ENCODE data around the gene METTL8. TPM values are rescaled to one million over a fixed set of nuclear protein-coding genes. Genes with fewer than 3 reads are reported as not detected.

Gene METTL8
- total RNA-seq, 4 donors from 2014 or later, result 28.6 to 44.0 (median 37.3) TPM

DNA sequence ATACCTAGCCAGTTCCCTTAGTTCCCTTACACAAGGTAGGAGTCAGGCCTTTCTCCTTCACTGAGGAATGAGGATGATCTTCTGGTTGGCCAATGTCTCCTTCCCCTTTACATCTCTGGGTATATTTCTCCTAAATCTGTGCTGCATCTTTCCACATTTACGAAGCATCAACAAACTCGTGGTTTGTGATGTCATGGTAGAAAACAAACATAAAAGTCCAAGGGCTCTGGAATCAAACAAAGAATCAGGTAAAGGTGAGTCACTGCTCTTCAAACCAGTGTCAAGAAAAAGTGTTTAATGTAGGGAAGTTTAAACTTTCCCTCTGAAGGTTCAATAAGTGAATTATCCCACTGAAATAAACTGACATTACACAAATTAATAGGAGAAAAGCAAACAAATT is 122.9 kb downstream of the METTL8 start:
- Histone ChIP-seq H3K4me1 (peaks cover 0 to 7% (median 1%) of the 10 kb centered on the region in 3 donors), H3K27ac (no peak overlapping the region), H3K9me3 (peaks cover 0 to 15% (median 0%) of the 10 kb centered on the region in 3 donors), H3K4me3 (no peak overlapping the region), H3K36me3 (no peaks in the 10 kb centered on the region), H3K27me3 (no peaks in the 10 kb centered on the region)
- TF ChIP-seq, protein P1, sequence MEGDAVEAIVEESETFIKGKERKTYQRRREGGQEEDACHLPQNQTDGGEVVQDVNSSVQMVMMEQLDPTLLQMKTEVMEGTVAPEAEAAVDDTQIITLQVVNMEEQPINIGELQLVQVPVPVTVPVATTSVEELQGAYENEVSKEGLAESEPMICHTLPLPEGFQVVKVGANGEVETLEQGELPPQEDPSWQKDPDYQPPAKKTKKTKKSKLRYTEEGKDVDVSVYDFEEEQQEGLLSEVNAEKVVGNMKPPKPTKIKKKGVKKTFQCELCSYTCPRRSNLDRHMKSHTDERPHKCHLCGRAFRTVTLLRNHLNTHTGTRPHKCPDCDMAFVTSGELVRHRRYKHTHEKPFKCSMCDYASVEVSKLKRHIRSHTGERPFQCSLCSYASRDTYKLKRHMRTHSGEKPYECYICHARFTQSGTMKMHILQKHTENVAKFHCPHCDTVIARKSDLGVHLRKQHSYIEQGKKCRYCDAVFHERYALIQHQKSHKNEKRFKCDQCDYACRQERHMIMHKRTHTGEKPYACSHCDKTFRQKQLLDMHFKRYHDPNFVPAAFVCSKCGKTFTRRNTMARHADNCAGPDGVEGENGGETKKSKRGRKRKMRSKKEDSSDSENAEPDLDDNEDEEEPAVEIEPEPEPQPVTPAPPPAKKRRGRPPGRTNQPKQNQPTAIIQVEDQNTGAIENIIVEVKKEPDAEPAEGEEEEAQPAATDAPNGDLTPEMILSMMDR (IDR thresholded peaks at IDR 0.05), result no peak
- TF ChIP-seq EP300 (IDR thresholded peaks at IDR 0.05), result no peak
- no peak for TF ChIP-seq POLR2A (IDR thresholded peaks at IDR 0.05)
- no peak for TF ChIP-seq POLR2AphosphoS5 (IDR thresholded peaks at IDR 0.05)
- no peak for ATAC-seq
- 60 to 94% methylated on average over 1 to 2 of the region's 2 CpGs for WGBS, 2 donors (ENCODE audit: low coverage in 1 of 2)

DNA sequence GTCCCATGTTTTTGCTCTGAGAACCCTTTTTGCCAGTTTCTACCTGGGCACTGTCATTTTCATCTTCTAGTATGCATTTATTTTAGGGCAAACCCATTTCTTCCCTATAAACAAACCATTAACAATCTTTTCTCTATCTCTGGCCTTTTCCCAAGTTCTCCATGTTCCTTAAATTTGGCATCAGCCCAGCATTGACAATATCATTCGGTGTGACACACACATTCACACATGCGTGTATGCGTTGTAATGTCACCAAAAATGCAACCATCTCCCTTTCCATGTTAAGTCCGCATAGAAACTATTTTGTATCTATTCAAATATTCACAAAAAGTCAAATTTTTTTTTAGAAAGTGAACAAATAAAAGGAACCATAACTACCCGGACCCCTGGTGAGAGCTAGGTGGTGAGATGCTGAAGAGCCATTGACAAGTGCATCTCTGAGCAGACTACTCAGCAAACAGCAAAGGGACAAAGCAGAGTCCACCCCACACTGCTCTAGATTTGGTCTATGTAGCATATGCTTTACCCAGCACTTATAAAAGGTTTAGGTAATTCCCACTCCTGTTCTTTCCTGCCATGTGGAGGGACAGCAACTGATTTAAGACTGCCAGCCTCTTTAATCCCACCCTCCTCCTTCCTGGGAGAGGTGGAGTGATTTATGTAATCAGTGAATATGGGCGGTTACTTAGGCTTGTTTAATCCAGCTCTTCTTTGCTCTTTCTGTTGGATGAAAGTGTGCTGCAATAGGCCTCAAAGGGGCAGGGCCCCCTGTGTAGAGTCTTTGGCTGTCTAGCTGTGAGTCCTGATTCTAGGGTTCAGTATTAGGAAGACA is 124.1 kb downstream of the METTL8 start:
- H3K9me3 ChIP-seq, result peaks cover 0 to 15% (median 0%) of the 10 kb centered on the region in 3 donors
- H3K4me3 ChIP-seq, result no peak overlapping the region
- ATAC-seq, result no peak
- H3K36me3 ChIP-seq, result no peaks in the 10 kb centered on the region
- TF ChIP-seq POLR2A (IDR thresholded peaks at IDR 0.05) (no peak), EP300 (IDR thresholded peaks at IDR 0.05) (no peak), POLR2AphosphoS5 (IDR thresholded peaks at IDR 0.05) (no peak)
- TF ChIP-seq, protein P1 (IDR thresholded peaks at IDR 0.05), result no peak
- no peaks in the 10 kb centered on the region for H3K27me3 ChIP-seq
- no peaks in the 10 kb centered on the region for H3K4me1 ChIP-seq
- 69 to 77% methylated on average over 4 to 6 of the region's 6 CpGs for WGBS, 2 donors (ENCODE audit: low coverage in 1 of 2)
- H3K27ac ChIP-seq, result no peak overlapping the region

DNA sequence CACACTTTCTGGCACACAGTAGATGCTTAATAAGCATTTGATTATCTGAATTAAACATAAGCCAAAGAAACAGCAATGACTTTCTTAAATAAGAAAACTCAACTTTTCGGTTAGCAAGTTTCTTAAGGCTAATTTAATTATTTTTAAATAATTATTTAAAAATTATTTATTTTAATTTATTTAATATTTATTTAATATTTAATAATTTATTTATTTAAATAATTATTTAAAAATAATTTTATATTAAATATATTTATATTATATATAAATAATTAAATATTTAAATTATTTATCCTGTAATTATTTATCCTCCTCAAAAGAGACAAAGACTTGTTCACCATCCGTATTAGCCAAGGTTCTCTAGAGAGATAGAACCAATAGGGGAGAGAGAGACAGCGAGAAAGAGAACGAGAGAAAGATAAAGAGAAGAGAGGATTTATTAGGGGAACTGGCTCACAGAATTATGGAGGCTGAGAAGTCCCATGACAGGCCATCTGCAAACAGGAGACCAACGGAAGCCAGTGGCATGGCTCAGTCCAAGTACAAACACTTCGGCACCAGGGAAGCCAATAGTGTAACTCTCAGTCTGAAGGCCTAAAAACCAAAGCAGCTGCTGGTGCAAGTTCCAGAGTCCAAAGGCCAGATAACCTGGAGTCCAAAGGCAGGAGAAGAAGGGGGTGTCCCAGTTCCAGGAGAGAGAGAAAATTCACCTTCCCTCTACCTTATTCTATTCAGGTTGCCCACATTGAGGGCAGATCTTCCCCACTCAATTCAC is 125.3 kb downstream of the METTL8 start:
- 92 to 94% methylated on average over 5 to 6 of the region's 6 CpGs for WGBS, 2 donors (ENCODE audit: low coverage in 1 of 2)
- no peak for ATAC-seq
- no peak overlapping the region for H3K4me3 ChIP-seq
- no peaks in the 10 kb centered on the region for H3K4me1 ChIP-seq
- no peak overlapping the region for H3K27ac ChIP-seq
- peaks cover 0 to 15% (median 0%) of the 10 kb centered on the region in 3 donors for H3K9me3 ChIP-seq
- TF ChIP-seq, protein P1 (IDR thresholded peaks at IDR 0.05), result no peak
- TF ChIP-seq POLR2AphosphoS5 (IDR thresholded peaks at IDR 0.05), result no peak
- TF ChIP-seq POLR2A (IDR thresholded peaks at IDR 0.05), result no peak
- TF ChIP-seq EP300 (IDR thresholded peaks at IDR 0.05), result no peak
- no peaks in the 10 kb centered on the region for H3K27me3 ChIP-seq
- no peaks in the 10 kb centered on the region for H3K36me3 ChIP-seq

DNA sequence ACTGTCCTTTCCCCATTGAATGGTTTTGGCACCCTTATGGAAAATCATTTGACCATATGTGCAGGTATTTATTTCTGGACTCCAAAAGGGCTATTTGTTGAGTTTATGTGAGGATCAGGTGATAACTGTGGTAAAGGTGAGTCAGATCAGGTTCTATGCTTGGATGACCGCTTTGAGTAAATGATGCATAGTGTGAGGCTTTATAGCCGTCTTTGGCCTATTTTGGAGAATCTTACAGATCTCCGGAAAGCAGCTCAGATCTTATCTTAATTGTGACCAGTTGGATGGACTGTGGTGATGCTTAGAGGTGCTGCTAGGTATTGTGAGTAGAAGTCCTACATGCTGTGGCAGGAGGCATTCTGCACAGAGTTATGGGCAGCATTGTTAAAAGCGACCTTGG is 126.2 kb downstream of the METTL8 start:
- Histone ChIP-seq H3K27ac (no peak overlapping the region), H3K27me3 (no peaks in the 10 kb centered on the region), H3K4me1 (no peaks in the 10 kb centered on the region), H3K4me3 (no peak overlapping the region), H3K9me3 (peaks cover 0 to 15% (median 0%) of the 10 kb centered on the region in 3 donors), H3K36me3 (no peaks in the 10 kb centered on the region)
- TF ChIP-seq POLR2AphosphoS5 (IDR thresholded peaks at IDR 0.05), result no peak
- TF ChIP-seq POLR2A (IDR thresholded peaks at IDR 0.05), result no peak
- WGBS, 2 donors (ENCODE audit: low coverage in 1 of 2), result 93 to 100% methylated on average over 3 to 4 of the region's 4 CpGs
- no peak for ATAC-seq

DNA sequence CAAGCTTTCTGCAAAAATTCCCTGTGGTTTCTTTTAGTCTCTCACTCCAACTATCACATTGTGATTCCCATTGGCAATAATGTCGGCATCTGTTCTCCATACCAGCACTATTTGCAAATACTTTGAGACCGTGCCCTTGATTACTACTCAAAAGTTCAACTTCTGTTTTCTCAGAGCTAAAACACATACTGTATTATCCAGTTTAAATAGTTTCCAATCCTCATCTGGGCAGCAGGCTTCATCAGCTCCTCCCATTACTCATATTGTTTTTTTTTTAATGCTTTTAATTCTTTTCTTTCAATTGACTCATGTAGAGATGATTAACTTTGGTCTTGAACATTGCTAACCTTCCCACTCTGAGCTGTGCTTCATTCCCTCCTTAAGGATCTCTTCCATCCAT is 135.8 kb downstream of the METTL8 start:
- H3K27me3 ChIP-seq, result no peaks in the 10 kb centered on the region
- no peak for TF ChIP-seq POLR2A (IDR thresholded peaks at IDR 0.05)

More for the DNA sequence above, 135.8 kb downstream of the METTL8 start:
- Histone ChIP-seq H3K9me3 (no peaks in the 10 kb centered on the region), H3K4me3 (no peak overlapping the region), H3K27ac (no peak overlapping the region), H3K36me3 (no peaks in the 10 kb centered on the region), H3K4me1 (peaks cover 0 to 23% (median 0%) of the 10 kb centered on the region in 3 donors)
- ATAC-seq, result no peak
- 33 to 52% methylated on average over 2 of the region's 2 CpGs for WGBS, 2 donors (ENCODE audit: low coverage in 1 of 2)
